ENCODE results near the gene KDM2A.

DNA sequence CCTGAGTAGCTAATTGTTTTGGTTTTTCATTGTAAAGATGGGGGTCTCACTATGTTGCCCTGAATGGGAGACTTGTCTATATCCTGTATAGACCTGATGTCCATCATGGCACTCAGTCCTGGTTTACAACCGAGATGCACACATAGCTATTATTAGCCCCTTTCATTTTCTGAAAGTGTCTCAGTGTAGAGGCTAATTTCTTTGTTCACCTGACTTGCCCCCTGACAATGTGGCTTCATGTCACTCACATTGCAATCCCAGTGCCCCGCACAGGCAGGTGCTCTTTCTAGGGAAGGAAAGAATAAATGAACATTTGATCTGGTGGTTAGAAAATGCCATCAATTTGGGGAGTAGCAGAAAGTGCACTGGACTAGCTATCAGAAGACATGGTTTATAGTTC is 13.1 kb upstream of the KDM2A start:
- TF ChIP-seq, protein P1, sequence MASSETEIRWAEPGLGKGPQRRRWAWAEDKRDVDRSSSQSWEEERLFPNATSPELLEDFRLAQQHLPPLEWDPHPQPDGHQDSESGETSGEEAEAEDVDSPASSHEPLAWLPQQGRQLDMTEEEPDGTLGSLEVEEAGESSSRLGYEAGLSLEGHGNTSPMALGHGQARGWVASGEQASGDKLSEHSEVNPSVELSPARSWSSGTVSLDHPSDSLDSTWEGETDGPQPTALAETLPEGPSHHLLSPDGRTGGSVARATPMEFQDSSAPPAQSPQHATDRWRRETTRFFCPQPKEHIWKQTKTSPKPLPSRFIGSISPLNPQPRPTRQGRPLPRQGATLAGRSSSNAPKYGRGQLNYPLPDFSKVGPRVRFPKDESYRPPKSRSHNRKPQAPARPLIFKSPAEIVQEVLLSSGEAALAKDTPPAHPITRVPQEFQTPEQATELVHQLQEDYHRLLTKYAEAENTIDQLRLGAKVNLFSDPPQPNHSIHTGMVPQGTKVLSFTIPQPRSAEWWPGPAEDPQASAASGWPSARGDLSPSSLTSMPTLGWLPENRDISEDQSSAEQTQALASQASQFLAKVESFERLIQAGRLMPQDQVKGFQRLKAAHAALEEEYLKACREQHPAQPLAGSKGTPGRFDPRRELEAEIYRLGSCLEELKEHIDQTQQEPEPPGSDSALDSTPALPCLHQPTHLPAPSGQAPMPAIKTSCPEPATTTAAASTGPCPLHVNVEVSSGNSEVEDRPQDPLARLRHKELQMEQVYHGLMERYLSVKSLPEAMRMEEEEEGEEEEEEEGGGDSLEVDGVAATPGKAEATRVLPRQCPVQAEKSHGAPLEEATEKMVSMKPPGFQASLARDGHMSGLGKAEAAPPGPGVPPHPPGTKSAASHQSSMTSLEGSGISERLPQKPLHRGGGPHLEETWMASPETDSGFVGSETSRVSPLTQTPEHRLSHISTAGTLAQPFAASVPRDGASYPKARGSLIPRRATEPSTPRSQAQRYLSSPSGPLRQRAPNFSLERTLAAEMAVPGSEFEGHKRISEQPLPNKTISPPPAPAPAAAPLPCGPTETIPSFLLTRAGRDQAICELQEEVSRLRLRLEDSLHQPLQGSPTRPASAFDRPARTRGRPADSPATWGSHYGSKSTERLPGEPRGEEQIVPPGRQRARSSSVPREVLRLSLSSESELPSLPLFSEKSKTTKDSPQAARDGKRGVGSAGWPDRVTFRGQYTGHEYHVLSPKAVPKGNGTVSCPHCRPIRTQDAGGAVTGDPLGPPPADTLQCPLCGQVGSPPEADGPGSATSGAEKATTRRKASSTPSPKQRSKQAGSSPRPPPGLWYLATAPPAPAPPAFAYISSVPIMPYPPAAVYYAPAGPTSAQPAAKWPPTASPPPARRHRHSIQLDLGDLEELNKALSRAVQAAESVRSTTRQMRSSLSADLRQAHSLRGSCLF (CRISPR knock-in tag; IDR thresholded peaks at IDR 0.05; ENCODE audit: borderline replicate concordance) = no peak
- TF ChIP-seq, protein P2, sequence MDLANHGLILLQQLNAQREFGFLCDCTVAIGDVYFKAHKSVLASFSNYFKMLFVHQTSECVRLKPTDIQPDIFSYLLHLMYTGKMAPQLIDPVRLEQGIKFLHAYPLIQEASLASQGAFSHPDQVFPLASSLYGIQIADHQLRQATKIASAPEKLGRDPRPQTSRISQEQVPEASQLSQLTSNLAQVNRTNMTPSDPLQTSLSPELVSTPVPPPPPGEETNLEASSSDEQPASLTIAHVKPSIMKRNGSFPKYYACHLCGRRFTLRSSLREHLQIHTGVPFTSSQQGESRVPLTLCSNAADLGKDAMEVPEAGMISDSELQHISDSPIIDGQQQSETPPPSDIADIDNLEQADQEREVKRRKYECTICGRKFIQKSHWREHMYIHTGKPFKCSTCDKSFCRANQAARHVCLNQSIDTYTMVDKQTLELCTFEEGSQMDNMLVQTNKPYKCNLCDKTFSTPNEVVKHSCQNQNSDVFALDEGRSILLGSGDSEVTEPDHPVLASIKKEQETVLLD (CRISPR knock-in tag; IDR thresholded peaks at IDR 0.05; ENCODE audit: low read depth) = no peak
- no peak for TF ChIP-seq JUND (CRISPR knock-in tag; IDR thresholded peaks at IDR 0.05)
- no peak for TF ChIP-seq EZH2 (conservative IDR thresholded peaks at IDR 0.05; ENCODE audit: low read depth, low read length)
- no peak for TF ChIP-seq ZNF83 (CRISPR knock-in tag; IDR thresholded peaks at IDR 0.05; ENCODE audit: borderline replicate concordance)
- TF ChIP-seq ZFP36L2 (CRISPR knock-in tag; IDR thresholded peaks at IDR 0.05) = no peak
- no peak for TF ChIP-seq TBP (CRISPR knock-in tag; IDR thresholded peaks at IDR 0.05)
- no peak for TF ChIP-seq TCF12 (IDR thresholded peaks at IDR 0.05)
- TF ChIP-seq TCF12 (CRISPR knock-in tag; IDR thresholded peaks at IDR 0.05) = no peak
- no peak for TF ChIP-seq PHF8 (CRISPR knock-in tag; IDR thresholded peaks at IDR 0.05)
- no peak for TF ChIP-seq TP53 (CRISPR knock-in tag; conservative IDR thresholded peaks at IDR 0.05)
